ENCODE data around the gene CPTP. TPM values are rescaled to one million over a fixed set of nuclear protein-coding genes. Genes with fewer than 3 reads are reported as not detected.
A peak's percentile ranks its signal among the peaks of the same experiment; 100 is the strongest.

The CPTP gene
- 10 to 100 TPM in 1 of 2 experiments, 1 to 10 TPM in 1; 9.9 to 11.4 TPM for total RNA-seq

DNA sequence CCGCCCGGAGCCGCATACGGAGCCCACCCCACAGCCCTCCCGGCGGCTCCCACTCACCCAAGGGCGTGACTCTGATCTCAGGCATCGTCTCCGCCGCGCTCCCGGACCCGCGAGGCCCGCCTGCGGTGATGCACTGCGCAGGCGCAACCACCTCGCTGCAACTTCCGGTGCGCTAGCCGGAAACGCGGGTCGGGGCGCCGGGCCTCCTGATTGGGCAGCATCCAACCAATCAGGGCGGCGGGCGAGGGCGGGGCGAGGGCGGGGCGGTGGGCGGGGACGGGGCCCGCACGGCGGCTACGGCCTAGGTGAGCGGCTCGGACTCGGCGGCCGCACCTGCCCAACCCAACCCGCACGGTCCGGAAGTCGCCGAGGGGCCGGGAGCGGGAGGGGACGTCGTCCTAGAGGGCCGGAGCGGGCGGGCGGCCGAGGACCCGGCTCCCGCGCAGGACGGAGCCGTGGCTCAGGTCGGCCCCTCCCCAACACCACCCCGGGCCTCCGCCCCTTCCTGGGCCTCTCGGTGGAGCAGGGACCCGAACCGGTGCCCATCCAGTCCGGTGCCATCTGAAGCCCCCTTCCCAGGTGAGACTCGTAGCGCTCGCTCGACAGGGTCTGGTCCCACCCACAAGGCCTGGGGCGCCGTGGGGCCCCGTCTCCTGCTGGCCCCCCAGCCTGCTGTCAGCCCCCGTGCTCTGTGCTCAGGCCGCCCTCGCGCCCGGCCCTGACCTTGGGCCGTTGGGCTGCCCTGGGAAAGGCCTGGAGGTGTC, at the start of gene CPTP, which contains the start of gene INTS11:
CPTP (plus strand) TSS at position 279 of the 764 bp plus-strand sequence. CDS start 2,109 bp downstream, outside the sequence.
INTS11 (minus strand) TSS at position 137 of the 764 bp plus-strand sequence; CDS start at position 85, 52 bp downstream.
- ChIA-PET CTCF (interaction anchor here (0.6 to 1.2 kb wide), 2 partner anchors 15 to 181 kb away, joined by 3 to 4 read pairs; no protein-coding TSS in a partner anchor), POLR2A (interaction anchor here (0.7 kb wide), 1 partner anchor 50 kb away, joined by 3 read pairs; the partner anchor contains the start of gene AURKAIP1)
- DNase-seq, result peak; percentile 98
- Mint-ChIP-seq H3K4me3 (peak within 1 kb of the TSS; percentile 80), H3K36me3 (ENCODE audit: low read depth) (peaks cover 5% of the 10 kb centered on the region), H3K27ac (peak within 1 kb of the TSS; percentile 83), H3K27me3 (no peaks in the 10 kb centered on the region), H3K4me1 (peaks cover 31% of the 10 kb centered on the region), H3K9me3 (ENCODE audit: low read depth) (no peaks in the 10 kb centered on the region)
- intact Hi-C loops (cut with DNase I, micrococcal nuclease), result loop anchor here (1.0 to 2.0 kb wide), 14 partner anchors 13 to 809 kb away; partner anchors contain the start of genes AURKAIP1 (in 2 of the 2), ATAD3B (in 1 of the 2), B3GALT6 (in 1 of the 2) and C1orf159 (in 1 of the 2)
- peak; percentile 90 for ATAC-seq

DNA sequence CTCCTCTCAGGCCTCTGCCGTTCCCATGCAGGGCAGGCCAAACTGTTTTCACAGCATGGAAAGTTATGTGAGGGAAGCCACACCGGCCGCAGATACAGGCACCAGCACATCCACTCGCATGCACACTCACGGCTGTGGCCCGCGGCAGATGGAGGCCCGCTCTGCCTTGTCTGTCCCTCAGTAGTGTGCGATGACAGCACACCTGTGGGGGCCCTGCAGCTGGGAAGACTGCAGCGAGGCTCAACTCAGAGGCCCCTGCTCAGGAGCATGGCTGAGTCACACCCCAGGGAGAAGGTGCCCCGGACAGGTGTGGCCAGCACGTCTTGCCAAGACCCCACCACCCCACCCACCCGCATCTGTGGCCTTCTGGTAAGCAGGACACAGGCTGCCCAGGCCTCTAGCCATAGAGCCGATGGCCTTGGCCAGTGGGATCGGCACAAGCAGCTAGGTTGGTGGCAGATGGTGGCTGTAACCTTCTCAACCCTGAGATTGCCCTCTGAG, 49.6 kb upstream of the CPTP start:
- no peak for DNase-seq
- Mint-ChIP-seq H3K27ac (no peak overlapping the region), H3K9me3 (ENCODE audit: low read depth) (no peaks in the 10 kb centered on the region), H3K27me3 (no peaks in the 10 kb centered on the region), H3K4me3 (peak overlapping the region; percentile 69), H3K36me3 (ENCODE audit: low read depth) (peaks cover 26% of the 10 kb centered on the region), H3K4me1 (peaks cover 32% of the 10 kb centered on the region)
- no peak for ATAC-seq
- ChIA-PET POLR2A (no interaction called here), CTCF (no interaction called here)
- intact Hi-C loops (cut with DNase I, micrococcal nuclease), result loop anchor here (5.0 to 10.0 kb wide), 4 partner anchors 32 to 340 kb away; partner anchors contain the start of genes ACAP3 (in 1 of the 2), ATAD3A (in 1 of the 2), MIB2 (in 1 of the 2) and PUSL1 (in 1 of the 2)

DNA sequence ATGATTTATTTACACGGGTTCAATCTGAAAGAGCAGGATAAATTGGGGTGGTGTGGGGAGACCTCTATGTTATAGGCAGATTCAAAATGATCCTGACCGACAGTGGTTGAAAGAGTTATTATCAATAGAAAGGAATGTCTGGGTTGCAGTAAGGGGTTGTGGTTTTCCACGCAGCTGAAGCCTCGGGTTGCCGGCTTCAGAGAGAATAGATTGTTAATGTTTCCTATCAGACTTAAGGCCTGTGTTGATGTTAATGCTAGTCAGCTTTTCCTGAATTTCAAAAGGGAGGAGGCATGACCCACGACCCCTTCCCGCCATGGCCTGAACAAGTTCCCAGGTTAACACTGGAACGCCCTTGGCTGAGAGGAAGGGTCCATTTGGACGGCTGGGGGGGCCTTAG, 48.8 kb upstream of the CPTP start:
- no peak for DNase-seq
- Mint-ChIP-seq H3K9me3 (ENCODE audit: low read depth) (no peaks in the 10 kb centered on the region), H3K27ac (no peak overlapping the region), H3K36me3 (ENCODE audit: low read depth) (peaks cover 18% of the 10 kb centered on the region), H3K4me3 (no peak overlapping the region), H3K27me3 (no peaks in the 10 kb centered on the region), H3K4me1 (peaks cover 24% of the 10 kb centered on the region)
- POLR2A ChIA-PET, result no interaction called here
- intact Hi-C loops (cut with DNase I, micrococcal nuclease), result loop anchor here in 1 of 2 experiments (10.0 kb wide), 2 partner anchors 239 to 339 kb away; partner anchors contain the start of genes ATAD3A and MIB2
- CTCF ChIA-PET, result interaction anchor here (0.6 kb wide), 1 partner anchor 30 kb away, joined by 4 read pairs; no protein-coding TSS in a partner anchor
- no peak for ATAC-seq

DNA sequence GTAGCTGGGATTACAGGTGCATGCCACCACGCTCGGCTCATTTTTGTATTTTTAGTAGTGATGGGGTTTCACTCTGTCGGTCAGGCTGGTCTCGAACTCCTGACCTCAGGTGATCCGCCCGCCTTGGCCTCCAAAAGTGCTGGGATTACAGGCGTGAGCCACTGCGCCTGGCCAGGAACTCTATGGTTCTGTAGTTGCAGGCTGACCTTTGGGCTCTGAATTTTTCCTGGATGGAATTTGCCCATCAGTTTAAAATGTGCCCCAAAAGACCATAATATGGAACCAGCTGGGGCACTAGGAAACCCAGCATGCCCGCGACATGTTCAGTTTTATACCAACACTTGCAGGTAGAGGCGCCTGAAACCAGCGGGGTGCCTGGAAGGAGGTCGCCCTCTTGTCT, 46.0 kb upstream of the CPTP start:
- H3K27ac Mint-ChIP-seq, result no peak overlapping the region
- ChIA-PET CTCF (no interaction called here), POLR2A (no interaction called here)
- intact Hi-C loops (cut with DNase I, micrococcal nuclease), result loop anchor here in 1 of 2 experiments (10.0 kb wide), 2 partner anchors 236 to 336 kb away; partner anchors contain the start of genes ATAD3A and MIB2
- H3K27me3 Mint-ChIP-seq, result no peaks in the 10 kb centered on the region
- H3K36me3 Mint-ChIP-seq (ENCODE audit: low read depth), result no peaks in the 10 kb centered on the region
- ATAC-seq, result no peak
- no peaks in the 10 kb centered on the region for H3K9me3 Mint-ChIP-seq (ENCODE audit: low read depth)
- no peak for DNase-seq
- peaks cover 4% of the 10 kb centered on the region for H3K4me1 Mint-ChIP-seq
- H3K4me3 Mint-ChIP-seq, result no peak overlapping the region

DNA sequence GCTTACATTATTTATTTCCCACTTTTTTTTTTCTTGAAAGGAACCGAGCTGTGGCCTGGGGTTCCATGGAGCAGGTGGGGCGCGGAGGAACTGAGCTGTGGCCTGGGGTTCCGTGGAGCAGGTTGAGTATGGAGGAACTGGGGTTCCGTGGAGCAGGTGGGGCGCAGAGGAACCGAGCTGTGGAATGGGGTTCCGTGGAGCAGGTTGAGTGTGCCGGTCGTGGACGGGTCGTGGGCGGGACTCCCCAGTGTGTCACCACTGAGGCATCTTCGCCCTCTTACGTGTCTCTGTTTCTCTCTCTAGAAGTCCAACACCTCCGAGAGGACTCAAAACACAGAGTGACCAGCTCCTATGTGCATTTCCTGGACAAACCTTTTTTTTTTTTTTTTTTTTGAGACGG, 45.6 kb upstream of the CPTP start:
- H3K4me1 Mint-ChIP-seq, result peaks cover 4% of the 10 kb centered on the region
- intact Hi-C loops (cut with DNase I, micrococcal nuclease), result loop anchor here in 1 of 2 experiments (10.0 kb wide), 2 partner anchors 236 to 336 kb away; partner anchors contain the start of genes ATAD3A and MIB2
- H3K27ac Mint-ChIP-seq, result no peak overlapping the region
- ChIA-PET POLR2A (no interaction called here), CTCF (no interaction called here)
- H3K36me3 Mint-ChIP-seq (ENCODE audit: low read depth), result no peaks in the 10 kb centered on the region
- H3K9me3 Mint-ChIP-seq (ENCODE audit: low read depth), result no peaks in the 10 kb centered on the region
- ATAC-seq (no peak), DNase-seq (no peak)
- H3K4me3 Mint-ChIP-seq, result no peak overlapping the region
- H3K27me3 Mint-ChIP-seq, result no peaks in the 10 kb centered on the region

DNA sequence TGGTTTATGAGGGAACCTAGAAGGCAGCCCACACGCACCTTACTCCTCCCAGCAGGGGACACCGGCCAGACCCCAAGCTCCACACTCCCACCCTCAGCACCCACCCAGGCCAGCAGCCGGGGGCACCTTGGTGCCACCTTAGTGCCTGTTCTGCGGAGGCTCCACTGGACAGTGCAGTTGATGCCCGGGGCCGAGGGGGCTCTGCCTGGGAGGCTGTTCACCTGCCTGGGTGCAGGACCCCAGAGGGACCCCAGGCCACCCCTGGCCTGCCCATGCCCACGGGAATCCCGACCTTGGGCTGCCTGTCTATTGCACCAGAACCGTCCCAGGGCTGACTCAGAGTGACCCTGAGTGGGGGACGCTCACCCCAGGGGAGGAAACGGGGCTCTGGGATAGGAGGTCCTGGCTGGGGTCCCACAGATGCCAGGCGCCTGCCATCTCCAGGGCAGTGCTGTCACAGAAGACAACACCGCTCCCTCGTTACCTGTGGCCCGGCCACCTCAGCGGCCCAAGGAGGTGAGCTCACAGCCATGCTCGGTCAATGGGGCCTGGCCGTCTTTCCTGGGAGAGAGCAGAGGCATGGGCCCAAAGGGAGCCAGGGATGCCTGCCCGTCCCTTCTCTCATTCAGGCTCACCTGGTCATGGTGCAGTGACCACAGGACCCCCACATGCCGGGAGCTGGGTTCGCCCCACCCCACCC, 43.7 kb upstream of the CPTP start:
- no peaks in the 10 kb centered on the region for H3K27me3 Mint-ChIP-seq
- no peaks in the 10 kb centered on the region for H3K9me3 Mint-ChIP-seq (ENCODE audit: low read depth)
- intact Hi-C loops (cut with DNase I, micrococcal nuclease), result no loop called here
- H3K27ac Mint-ChIP-seq, result no peak overlapping the region
- CTCF ChIA-PET, result no interaction called here
- no peaks in the 10 kb centered on the region for H3K36me3 Mint-ChIP-seq (ENCODE audit: low read depth)
- POLR2A ChIA-PET, result no interaction called here
- H3K4me1 Mint-ChIP-seq, result no peaks in the 10 kb centered on the region
- no peak overlapping the region for H3K4me3 Mint-ChIP-seq
- no peak for DNase-seq
- ATAC-seq, result no peak

DNA sequence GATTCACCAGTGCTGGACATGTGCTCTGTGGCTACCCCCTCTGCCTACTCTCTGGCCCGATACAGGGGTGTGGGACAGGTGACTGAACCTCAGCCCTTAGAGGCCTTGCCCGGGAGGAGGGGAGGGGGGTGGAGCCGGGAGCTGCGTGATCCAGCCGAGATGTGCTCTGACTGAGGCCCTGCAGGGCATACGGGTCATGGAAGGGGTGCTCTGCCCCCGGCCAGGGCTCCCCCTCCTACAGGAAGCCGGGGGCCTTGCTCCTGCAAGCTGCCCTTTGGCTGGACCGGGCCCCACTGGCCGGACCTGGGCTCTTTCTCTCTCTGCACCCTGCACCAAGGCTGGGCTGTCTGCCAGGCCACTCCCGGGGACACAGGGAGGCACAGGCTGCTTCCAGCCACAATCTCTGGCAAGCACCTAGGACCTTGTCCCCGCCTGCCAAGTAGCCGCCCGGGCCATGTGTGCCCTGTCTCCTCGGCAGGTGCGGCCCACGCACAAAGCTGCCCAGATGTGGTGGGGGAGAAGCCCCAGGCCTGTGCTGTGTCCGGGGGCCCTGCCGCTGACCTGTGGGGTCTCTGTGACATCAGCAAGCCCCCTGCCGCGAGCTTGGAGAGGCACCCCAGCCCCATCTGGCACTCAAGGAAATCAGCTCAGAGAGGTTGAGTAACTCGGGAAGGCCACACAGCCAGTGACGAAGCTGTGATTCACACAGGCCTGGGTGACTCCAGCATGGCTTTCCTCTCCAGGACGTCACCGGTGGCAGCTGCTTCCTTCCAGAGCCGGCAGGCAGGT, 42.9 kb upstream of the CPTP start:
- Mint-ChIP-seq H3K9me3 (ENCODE audit: low read depth) (no peaks in the 10 kb centered on the region), H3K27me3 (no peaks in the 10 kb centered on the region), H3K27ac (no peak overlapping the region), H3K4me3 (no peak overlapping the region), H3K36me3 (ENCODE audit: low read depth) (no peaks in the 10 kb centered on the region), H3K4me1 (no peaks in the 10 kb centered on the region)
- peak; percentile 75 for ATAC-seq
- intact Hi-C loops (cut with DNase I, micrococcal nuclease), result no loop called here
- CTCF ChIA-PET, result no interaction called here
- DNase-seq, result peak; percentile 61
- POLR2A ChIA-PET, result no interaction called here

DNA sequence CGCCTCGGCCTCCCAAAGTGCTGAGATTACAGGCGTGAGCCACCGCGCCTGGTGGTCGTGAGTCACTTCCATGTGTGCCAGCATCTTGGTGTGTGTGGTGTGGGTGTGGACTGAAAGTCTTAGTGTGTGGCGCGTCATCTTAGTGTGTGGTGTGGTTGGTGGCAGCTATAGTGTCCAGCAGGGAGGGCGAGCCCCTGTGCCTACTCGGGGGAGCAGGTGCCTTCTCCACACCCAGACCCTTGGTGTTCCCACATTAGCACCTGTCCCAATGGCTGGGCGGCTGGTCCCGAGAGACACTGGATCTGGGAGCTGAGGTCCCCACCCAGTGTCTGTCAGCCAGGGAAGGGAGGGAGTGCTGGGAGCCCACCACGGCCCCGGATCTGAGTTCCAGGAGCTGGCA, 41.6 kb upstream of the CPTP start:
- peak; percentile 54 for ATAC-seq
- DNase-seq, result peak; percentile 54
- Mint-ChIP-seq H3K4me1 (no peaks in the 10 kb centered on the region), H3K9me3 (ENCODE audit: low read depth) (no peaks in the 10 kb centered on the region), H3K36me3 (ENCODE audit: low read depth) (no peaks in the 10 kb centered on the region), H3K27me3 (no peaks in the 10 kb centered on the region), H3K4me3 (no peak overlapping the region), H3K27ac (no peak overlapping the region)
- intact Hi-C loops (cut with DNase I, micrococcal nuclease), result no loop called here
- ChIA-PET CTCF (interaction anchor here (1.1 kb wide), 1 partner anchor 9 kb away, joined by 3 read pairs; the partner anchor contains the start of gene UBE2J2), POLR2A (no interaction called here)

DNA sequence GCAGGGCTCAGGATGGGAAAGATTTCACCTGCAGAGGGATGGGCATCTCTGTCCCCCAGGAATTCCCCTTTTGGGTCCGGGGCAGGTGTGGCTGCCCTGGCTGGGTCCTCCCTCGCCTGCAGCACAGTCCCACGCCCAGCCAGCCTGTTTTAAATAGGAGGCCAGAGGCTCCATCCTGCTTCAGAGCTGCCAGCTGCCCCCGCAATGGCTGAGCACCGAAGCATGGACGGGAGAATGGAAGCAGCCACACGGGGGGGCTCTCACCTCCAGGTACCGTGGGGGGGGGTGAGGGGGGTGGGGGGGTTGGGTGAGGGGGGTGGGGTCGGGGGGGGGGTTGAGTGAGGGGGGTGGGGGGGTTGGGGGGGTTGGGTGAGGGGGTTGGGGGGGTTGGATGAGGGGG, 40.8 kb upstream of the CPTP start:
- Mint-ChIP-seq H3K4me1 (no peaks in the 10 kb centered on the region), H3K27ac (no peak overlapping the region), H3K4me3 (no peak overlapping the region), H3K27me3 (no peaks in the 10 kb centered on the region), H3K9me3 (ENCODE audit: low read depth) (no peaks in the 10 kb centered on the region), H3K36me3 (ENCODE audit: low read depth) (no peaks in the 10 kb centered on the region)
- intact Hi-C loops (cut with DNase I, micrococcal nuclease), result no loop called here
- ATAC-seq, result no peak
- POLR2A ChIA-PET, result no interaction called here
- CTCF ChIA-PET, result interaction anchor here (1.1 kb wide), 1 partner anchor 10 kb away, joined by 3 read pairs; the partner anchor contains the start of gene UBE2J2
- peak; percentile 35 for DNase-seq

DNA sequence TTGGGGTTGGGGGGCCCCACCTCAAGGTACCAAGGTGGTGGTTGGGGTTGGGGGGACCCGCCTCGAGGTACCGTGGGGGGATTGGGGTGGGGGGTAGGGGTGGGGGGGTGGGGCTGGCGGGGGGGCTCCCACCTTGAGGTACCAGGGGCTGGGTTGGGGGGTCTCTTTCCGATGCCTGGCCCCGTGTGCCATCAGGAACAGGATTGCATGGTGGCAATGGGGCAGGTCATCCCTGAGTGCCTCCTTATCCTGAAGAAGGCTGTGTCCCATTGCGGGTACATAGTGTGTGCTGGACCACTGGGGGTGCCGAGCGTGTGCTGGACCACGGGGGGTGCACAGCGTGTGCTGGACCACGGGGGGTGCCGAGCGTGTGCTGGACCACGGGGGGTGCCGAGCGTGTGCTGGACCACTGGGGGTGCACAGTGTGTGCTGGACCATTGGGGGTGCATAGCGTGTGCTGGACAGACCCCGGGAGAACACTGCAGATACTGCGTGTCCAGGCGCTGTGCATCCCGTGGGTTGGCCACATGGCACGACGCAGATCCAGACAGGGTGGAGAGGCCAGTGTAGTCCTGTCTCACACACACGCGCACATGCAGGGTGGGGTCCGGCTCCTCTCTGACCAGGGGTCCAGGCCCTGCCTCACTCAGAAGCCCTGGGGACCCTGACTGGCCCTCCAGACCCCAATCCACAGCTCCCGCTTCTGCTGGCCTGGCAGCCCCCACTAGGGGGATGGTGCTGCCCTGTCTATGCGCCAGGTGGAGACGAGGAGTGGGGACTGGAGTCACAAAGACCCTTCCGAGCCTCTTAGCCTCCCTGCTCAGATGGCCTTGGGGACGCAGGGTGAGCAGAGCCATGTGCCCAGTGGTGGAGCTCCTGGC, 40.1 kb upstream of the CPTP start:
- no peaks in the 10 kb centered on the region for H3K27me3 Mint-ChIP-seq
- H3K9me3 Mint-ChIP-seq (ENCODE audit: low read depth), result no peaks in the 10 kb centered on the region
- no peaks in the 10 kb centered on the region for H3K4me1 Mint-ChIP-seq
- intact Hi-C loops (cut with DNase I, micrococcal nuclease), result no loop called here
- ATAC-seq (no peak), DNase-seq (no peak)
- no peaks in the 10 kb centered on the region for H3K36me3 Mint-ChIP-seq (ENCODE audit: low read depth)
- POLR2A ChIA-PET, result no interaction called here
- no peak overlapping the region for H3K27ac Mint-ChIP-seq
- no peak overlapping the region for H3K4me3 Mint-ChIP-seq
- CTCF ChIA-PET, result interaction anchor here (0.8 kb wide), 1 partner anchor 16 kb away, joined by 3 read pairs; no protein-coding TSS in a partner anchor

All from activated CD4-positive, alpha-beta T cell treated with anti-CD3 and anti-CD28 coated beads for 36 hours (primary cell).